HS-5 (cell line): Measurements from ENCODE around the gene TMEM234.

Source experiments
- DNase-seq: peaks from one replicate; pipeline ENCODE4 v3.0.0-alpha.2; 2012; ENCODE audit warnings: low read depth

Gene TMEM234

DNA sequence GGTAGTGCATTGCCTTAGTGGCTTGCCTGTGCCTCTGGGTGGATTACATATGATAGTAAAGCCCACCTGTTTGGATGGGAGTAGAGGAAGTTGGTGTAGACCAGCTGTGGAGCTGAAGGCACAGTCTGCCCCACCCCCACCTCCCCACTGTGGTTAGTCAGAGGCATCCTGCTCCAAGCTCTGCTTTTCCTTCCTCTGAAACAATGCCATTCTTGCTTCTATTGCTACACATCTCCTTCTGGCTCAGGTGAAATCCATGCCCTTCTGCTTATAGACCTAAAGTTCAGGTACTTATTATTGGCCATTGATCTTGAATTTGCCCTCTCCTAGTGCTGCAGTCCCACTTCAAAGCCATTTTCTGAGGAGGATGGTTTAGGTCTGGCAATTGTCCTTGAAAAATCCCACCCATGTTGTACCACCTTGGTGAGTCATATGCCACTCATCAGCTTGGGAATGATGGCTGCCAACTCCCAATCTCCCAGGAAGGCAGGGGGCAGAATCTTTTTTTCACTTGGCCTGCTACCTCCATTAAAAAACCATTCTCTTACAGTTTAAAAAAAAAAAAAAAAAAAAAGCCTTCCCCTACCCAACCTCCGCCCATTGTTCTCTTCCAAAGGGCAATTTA, 49.4 kb downstream of the TMEM234 start:
- no peak for DNase-seq

DNA sequence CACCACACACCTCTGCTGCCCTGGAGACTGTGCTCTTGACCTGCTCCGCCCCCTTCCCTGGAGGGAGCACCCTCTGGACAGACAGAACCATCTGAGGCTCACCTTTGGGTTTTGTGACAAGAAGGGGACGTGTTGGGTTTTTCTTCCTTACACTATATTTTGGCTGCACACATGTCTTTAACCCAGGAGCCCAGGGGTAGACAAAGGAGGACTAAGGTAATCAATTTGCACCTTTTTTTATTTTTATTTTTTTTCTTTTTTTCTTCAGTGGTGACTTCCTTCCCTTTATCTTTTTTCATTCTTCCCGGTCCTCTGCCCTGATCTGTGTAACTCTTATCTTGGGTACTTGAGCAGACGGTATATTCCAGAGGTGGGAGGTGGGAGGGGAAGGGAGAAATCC, 51.2 kb downstream of the TMEM234 start:
- no peak for DNase-seq
